Glutamatergic neuron (in vitro differentiated cells): ENCODE data around the gene FBXO46. TPM values are rescaled to one million over a fixed set of nuclear protein-coding genes. Genes with fewer than 3 reads are reported as not detected.
"Not testable (repeated sequence)": the region's sequence is repeated elsewhere in the genome, so short reads cannot be mapped to it uniquely, and the experiment has no call there.

Source experiments
- DNase-seq: peaks from one replicate; pipeline ENCODE4 v3.0.0; 2022
- H3K27ac Mint-ChIP-seq: one replicate; pipeline ENCODE4 v1.8.0; 2020; ENCODE audit warnings: mild to moderate bottlenecking, mixed read lengths, inconsistent platforms; ENCODE audit not compliant: unreplicated experiment
- H3K27me3 Mint-ChIP-seq: one replicate; pipeline ENCODE4 v1.8.0; 2020; ENCODE audit warnings: mild to moderate bottlenecking, moderate library complexity, mixed read lengths, inconsistent platforms; ENCODE audit not compliant: unreplicated experiment
- H3K36me3 Mint-ChIP-seq: one replicate; pipeline ENCODE4 v1.8.0; 2020; ENCODE audit warnings: mild to moderate bottlenecking, mixed read lengths, inconsistent platforms; ENCODE audit not compliant: unreplicated experiment
- H3K4me1 Mint-ChIP-seq: one replicate; pipeline ENCODE4 v1.8.0; 2020; ENCODE audit warnings: mild to moderate bottlenecking, low read depth, mixed read lengths, inconsistent platforms; ENCODE audit not compliant: unreplicated experiment
- H3K4me3 Mint-ChIP-seq: one replicate; pipeline ENCODE4 v1.8.0; 2020; ENCODE audit warnings: mild to moderate bottlenecking, mixed read lengths, inconsistent platforms; ENCODE audit not compliant: unreplicated experiment
- H3K9me3 Mint-ChIP-seq: one replicate; pipeline ENCODE4 v1.8.0; 2020; ENCODE audit warnings: mild to moderate bottlenecking, moderate library complexity, mixed read lengths, inconsistent platforms; ENCODE audit not compliant: unreplicated experiment
- total RNA-seq: library from RNA; stranded (reverse); fragmentation: NEBNext Ultra II Directional; extraction: Animal tissue kit (Norgen Biotek cat#: 25700); gene quantifications from one replicate; pipeline ENCODE4 v1.2.1, GENCODE V29; 2021; ENCODE audit not compliant: unreplicated experiment
- TF ChIP-seq, protein P1 (sequence below): fragments of 200-600 bp; sonication (generic); IDR thresholded peaks from one replicate; pipeline ENCODE4 v1.5.0; 2021; ENCODE audit not compliant: partially characterized antibody, unreplicated experiment

FBXO46 gene
- total RNA-seq, 1 donor from 2014 or later, result 20.4 TPM

DNA sequence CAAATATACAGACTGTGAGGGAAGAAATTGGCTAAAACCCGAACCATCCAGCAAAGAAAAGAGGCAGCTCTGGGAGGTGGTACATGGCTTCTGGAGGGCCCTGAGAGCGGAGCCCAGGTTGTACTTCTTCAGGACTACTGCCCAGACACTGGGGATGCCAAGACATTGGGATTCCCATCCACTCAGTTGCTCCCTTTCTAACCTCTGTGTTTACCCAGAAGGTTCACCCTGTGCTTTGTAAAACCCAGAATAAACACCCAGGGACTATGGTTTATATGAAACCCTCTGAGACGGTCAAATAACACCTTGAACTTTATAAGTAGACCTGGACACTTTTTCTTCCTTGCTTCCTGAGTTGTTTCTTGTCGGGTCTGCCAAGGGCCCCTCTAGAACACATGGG is 12.3 kb upstream of the FBXO46 start:
- Mint-ChIP-seq H3K27me3 (peaks cover 1% of the 10 kb centered on the region), H3K9me3 (no peaks in the 10 kb centered on the region), H3K4me1 (no peaks in the 10 kb centered on the region), H3K36me3 (no peaks in the 10 kb centered on the region), H3K27ac (no peak overlapping the region), H3K4me3 (no peak overlapping the region)
- DNase-seq, result no peak
- TF ChIP-seq, protein P1, sequence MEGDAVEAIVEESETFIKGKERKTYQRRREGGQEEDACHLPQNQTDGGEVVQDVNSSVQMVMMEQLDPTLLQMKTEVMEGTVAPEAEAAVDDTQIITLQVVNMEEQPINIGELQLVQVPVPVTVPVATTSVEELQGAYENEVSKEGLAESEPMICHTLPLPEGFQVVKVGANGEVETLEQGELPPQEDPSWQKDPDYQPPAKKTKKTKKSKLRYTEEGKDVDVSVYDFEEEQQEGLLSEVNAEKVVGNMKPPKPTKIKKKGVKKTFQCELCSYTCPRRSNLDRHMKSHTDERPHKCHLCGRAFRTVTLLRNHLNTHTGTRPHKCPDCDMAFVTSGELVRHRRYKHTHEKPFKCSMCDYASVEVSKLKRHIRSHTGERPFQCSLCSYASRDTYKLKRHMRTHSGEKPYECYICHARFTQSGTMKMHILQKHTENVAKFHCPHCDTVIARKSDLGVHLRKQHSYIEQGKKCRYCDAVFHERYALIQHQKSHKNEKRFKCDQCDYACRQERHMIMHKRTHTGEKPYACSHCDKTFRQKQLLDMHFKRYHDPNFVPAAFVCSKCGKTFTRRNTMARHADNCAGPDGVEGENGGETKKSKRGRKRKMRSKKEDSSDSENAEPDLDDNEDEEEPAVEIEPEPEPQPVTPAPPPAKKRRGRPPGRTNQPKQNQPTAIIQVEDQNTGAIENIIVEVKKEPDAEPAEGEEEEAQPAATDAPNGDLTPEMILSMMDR, result no peak

DNA sequence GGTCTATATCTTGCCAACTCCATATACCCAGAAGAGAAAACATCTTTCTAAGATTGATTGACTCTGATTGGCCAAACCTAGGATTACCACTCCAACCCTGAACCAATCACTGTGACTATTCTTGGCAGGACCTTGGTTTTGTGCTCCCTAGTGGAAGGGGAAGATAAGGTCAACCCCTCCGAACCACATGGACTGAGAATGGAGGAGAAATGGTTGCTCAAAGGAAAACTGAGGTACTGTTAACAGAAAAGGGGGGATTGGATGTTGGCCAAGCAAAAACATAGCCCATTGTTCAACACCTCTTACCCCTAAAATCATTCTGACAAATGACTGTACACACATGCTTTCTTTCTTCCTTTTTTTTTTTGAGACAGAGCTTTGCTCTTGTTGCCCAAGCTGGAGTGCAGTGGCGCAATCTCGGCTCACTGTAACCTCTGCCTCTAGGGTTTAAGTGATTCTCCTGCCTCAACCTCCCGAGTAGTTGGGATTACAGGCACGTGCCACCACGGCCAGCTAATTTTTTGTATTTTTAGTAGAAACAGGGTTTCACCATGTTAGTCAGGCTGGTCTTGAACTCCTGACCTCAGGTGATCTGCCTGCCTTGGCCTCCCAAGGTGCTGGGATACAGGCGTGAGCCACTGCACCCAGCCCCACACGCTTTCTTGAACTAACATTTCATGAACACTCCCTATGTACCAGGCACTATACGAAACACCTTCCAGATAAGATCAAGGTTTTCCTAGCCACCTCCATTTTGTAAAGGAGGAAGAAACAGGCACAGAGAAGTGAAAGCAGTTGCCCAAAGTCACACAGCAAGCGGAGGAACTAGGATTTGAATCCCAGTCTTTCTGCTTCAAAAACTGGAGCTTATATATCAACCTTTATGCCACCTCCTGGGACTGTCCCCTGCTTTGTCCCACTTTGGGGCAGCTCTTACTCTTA is 9.1 kb upstream of the FBXO46 start:
- Mint-ChIP-seq H3K9me3 (no peaks in the 10 kb centered on the region), H3K36me3 (no peaks in the 10 kb centered on the region), H3K27me3 (no peaks in the 10 kb centered on the region), H3K27ac (peak overlapping the region; percentile 20), H3K4me3 (no peak overlapping the region), H3K4me1 (no peaks in the 10 kb centered on the region)
- no peak for DNase-seq
- TF ChIP-seq, protein P1, result no peak

DNA sequence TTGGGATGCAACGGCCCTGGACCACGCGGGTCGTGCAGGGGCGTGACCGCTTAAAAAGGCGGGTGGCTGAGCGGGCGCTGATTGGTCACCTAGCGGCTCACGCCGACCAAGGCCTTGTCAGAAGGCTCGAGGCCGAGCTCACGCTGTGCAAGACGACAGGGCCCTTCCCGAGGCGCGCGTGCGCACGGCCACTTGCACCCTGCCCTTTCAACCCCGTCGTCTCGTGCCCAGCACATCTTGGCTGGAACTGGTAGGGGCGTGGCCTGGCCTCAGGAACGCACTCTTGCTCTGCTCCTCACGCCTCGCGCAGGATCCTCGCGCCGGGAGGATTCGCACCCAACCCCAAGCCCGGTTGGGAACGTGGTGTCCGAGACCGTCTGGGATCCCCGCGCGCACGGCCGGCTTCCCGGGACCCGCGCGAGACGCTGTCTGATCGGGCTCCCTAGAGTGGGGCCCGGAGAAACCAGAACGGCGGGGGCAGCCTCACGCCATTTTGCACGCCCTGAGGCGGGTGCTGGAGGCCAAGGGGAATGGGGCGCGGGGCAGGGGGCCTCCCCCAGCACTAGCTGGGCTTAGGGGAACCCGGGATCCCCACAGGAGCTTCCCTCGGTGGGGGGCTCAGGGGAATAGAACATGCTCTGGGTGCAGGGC is 2.6 kb upstream of the FBXO46 start, which contains the start of gene MEIOSIN:
Gene MEIOSIN (plus strand): TSS at position 280 of the 651 bp plus-strand sequence. CDS start 1,938 bp downstream, outside the sequence.
- H3K4me1 Mint-ChIP-seq, result peaks cover 5% of the 10 kb centered on the region
- no peaks in the 10 kb centered on the region for H3K9me3 Mint-ChIP-seq
- no peaks in the 10 kb centered on the region for H3K36me3 Mint-ChIP-seq
- no peak within 1 kb of the TSS for H3K4me3 Mint-ChIP-seq
- peaks cover 7% of the 10 kb centered on the region for H3K27me3 Mint-ChIP-seq
- no peak for DNase-seq
- H3K27ac Mint-ChIP-seq, result no peak within 1 kb of the TSS
- TF ChIP-seq, protein P1, result no peak

DNA sequence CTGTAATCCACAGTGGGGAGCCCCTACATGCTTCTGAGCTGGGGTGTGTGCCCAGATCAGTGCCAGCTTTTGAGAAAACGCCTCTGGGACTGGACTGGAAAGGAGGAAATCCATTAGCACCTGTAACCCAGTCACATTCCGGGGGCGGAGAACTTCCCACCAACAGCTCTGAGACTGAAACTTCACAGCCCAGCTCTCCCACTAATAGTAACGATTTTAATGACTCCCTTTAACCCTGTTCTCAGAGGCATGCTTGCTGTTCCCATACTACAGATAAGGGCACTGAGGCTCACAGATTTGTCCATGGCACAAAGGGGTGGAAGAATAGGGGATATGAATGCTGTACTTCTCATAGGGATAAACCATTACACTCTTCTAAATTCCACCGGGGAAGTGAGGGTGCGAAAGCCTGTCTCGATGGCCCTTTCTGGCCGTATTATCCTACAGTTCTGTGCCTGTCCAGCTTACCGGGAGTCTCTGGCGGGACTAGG is 851 bp downstream of the FBXO46 start:
- TF ChIP-seq, protein P1, result no peak
- DNase-seq, result no peak
- H3K9me3 Mint-ChIP-seq, result no peaks in the 10 kb centered on the region
- peak overlapping the region; percentile 44 for H3K27ac Mint-ChIP-seq
- peaks cover 5% of the 10 kb centered on the region for H3K4me1 Mint-ChIP-seq
- peak overlapping the region; percentile 96 for H3K4me3 Mint-ChIP-seq
- no peaks in the 10 kb centered on the region for H3K36me3 Mint-ChIP-seq
- peaks cover 7% of the 10 kb centered on the region for H3K27me3 Mint-ChIP-seq

DNA sequence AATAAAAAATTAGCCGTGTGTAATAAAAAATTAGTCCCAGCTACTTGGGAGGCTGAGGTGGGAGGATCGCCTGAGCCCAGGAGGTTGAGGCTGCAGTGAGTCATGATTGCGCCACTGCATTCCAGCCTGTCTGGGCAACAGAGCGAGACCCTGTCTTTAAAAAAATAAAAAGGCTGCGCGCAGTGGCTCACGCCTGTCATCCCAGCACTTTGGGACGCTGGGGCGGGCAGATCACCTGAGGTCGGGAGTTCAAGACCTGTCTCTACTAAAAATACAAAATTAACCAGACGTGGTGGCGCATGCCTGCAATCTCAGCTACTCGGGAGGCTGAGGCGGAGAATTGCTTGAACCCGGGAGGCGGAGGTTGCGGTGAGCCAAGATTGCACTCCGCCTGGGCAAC is 2.0 kb downstream of the FBXO46 start:
- not testable (repeated sequence) for H3K27me3 Mint-ChIP-seq, H3K9me3 Mint-ChIP-seq, H3K4me3 Mint-ChIP-seq, H3K4me1 Mint-ChIP-seq, H3K27ac Mint-ChIP-seq, DNase-seq, H3K36me3 Mint-ChIP-seq

DNA sequence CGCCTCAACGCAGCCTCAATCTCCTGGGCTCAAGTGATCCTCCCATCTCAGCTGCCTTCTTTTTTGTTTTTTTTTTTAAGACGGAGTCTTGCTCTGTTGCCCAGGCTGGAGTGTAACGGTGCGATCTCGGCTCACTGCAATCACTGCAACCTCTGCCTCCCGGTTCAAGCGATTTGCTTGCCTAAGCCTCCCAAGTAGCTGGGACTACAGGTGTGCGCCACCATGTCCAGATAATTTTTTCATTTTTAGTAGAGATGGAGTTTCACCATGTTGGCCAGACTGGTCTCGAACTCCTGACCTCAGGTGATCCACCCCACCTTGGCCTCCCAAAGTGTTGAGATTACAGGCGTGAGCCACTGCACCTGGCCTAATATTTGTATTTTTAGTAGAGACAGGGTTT is 10.6 kb downstream of the FBXO46 start:
- not testable (repeated sequence) for H3K4me3 Mint-ChIP-seq, H3K27me3 Mint-ChIP-seq, H3K36me3 Mint-ChIP-seq, H3K27ac Mint-ChIP-seq, DNase-seq, H3K4me1 Mint-ChIP-seq
- H3K9me3 Mint-ChIP-seq, result peaks cover 13% of the 10 kb centered on the region
